HG03045 (cell line): ENCODE measurements around the gene YES1.
"Not testable (repeated sequence)": the region's sequence is repeated elsewhere in the genome, so short reads cannot be mapped to it uniquely, and the experiment has no call there.

Source experiments
- ATAC-seq: cut with Tn5 transposase; IDR thresholded peaks from one replicate; pipeline ENCODE4 v1.9.1; 2021; ENCODE audit warnings: mild to moderate bottlenecking, moderate library complexity; ENCODE audit not compliant: unreplicated experiment

Gene YES1

DNA sequence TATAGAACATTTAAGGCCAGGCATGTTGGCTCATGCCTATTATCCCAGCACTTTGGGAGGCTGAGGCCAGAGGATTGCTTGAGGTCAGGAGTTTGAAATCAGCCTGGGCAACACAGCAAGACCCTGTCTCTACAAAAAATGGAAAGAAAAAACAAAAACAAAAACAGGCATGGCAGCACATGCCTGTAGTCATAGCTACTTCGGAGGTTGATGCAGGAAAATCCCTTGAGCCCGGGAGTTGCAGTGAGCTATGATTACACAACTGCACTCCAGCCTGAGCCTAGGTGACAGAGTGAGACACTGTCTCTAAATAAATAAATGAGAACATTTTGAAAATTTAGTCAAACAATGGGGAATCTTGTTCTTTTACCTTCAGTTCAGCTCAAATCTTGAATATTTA, 12.1 kb upstream of the YES1 start:
- ATAC-seq = no peak

DNA sequence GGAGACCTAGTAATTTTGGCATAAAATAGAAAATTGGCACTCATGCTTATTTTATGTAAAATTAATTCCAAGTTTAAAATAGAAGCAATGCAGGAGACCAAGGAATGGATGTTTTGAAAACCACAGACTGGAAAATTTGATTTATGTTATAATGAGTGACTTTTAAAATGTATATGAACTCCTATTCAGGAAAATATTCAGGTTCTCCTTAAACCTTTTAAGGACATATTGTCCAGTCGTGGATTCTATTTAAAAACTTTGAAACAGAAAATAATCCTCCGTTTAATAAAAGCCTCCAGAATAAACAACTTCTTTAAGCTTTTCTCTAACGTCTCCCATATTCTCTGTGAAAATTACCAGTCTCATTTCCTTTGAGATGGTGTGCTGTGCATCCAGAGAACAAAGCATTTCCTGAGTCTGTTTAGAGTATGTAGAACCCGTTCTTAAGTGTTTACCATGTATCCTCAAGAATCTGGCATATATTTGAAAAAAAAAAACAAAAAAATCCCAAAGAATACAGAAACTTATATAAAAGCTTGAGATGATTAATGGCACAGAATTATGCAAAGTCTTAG, 8.6 kb upstream of the YES1 start:
- no peak for ATAC-seq

DNA sequence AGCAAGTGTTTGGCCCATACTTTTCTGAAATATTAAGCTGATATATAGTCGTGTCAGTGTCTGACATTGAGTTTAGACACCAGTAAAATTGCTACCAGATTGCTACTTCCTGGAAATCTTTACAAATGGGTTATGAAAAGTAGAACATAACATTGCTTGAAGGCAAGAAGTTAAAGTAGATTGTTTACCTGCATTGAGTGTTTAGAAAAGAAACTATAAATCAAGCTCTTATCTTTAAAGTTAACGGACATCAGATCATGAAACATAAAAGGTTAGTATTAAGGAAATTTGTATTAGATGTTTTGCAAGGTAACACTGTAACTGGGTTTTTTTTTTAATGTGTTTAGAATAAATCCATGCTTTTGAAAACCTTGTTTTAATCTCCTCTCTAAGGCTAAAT, 4.8 kb upstream of the YES1 start:
- ATAC-seq = no peak

DNA sequence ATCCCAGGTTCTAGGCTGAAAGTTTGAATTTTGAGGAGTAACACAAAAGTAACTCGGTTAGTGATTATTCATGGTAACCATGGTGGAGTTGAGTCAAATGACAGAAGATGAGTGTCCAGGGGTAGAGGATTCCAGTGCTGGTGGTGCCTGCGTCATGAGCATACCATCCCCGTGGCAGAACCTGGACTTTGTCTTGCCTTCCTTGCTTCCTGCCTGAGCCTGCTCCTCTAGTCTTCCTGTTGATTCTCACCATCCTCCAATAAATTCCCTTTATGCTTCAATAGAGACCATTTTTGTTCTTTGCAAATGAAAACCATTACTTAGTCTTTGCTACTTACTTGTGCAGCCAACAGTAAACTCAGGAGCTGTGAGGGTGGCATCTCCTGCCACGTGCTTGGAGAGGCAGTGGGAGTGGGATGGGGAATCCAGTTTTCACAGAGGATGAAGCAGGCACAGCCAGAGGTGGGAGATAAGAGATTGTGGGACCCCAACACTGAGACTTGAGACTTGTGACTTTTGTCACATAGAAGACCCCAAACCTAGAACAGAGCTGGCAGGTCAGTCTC, 4.1 kb upstream of the YES1 start:
- ATAC-seq = no peak

DNA sequence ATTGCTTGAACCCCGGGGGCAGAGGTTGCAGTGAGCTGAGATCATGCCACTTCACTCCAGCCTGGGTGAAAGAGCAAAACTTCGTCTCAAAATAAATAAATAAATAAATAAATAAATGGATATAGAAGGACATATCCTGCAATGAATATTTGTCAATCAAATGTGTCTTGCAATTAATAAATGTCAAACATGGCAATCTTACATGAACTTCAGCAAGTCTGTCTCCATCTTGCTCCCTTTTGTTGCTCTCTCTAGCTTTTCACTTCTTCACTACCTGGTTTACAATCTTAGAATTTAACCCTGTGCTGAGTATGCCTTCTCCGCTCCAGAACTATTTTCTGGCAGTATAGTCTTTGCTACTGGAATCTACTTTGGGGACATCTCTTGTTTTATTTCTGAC, 3.3 kb upstream of the YES1 start:
- ATAC-seq = no peak

DNA sequence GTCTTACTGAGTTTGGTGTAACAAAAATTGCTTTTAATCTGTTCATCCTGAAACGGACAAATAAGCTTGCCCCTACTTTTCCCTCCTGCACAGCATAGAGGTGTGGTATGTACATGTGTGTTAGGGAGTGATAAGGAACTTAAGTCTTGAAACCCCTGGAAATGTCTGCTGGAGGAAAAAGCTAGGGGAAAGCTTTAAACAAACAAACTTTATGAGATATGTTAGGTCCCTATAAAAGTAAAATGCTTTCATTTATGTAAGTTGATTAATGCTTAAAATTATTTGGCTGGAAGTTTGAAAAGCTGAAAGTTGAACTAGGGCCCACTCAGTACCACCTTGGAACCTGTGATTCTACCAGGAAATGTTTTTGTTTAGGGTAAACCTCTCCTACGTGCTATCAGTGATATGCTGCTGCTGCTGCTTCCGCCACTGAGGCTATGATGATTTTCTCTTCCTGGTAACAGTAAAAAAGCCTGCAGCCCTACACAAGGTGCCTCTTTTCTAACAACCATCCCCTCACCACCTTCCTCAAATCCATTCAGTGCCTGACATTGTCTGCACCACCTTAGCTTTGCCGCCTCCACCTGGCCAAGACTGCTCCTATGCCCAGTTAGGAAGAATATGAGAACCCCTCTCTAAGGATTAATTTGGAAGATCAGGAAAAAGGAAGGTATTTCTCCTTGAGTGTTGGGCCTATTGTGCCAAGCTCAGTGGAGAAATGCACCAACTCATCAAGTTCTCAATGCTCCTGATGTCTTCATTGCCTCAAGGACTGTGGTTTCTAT, 2.5 kb upstream of the YES1 start:
- ATAC-seq = no peak

DNA sequence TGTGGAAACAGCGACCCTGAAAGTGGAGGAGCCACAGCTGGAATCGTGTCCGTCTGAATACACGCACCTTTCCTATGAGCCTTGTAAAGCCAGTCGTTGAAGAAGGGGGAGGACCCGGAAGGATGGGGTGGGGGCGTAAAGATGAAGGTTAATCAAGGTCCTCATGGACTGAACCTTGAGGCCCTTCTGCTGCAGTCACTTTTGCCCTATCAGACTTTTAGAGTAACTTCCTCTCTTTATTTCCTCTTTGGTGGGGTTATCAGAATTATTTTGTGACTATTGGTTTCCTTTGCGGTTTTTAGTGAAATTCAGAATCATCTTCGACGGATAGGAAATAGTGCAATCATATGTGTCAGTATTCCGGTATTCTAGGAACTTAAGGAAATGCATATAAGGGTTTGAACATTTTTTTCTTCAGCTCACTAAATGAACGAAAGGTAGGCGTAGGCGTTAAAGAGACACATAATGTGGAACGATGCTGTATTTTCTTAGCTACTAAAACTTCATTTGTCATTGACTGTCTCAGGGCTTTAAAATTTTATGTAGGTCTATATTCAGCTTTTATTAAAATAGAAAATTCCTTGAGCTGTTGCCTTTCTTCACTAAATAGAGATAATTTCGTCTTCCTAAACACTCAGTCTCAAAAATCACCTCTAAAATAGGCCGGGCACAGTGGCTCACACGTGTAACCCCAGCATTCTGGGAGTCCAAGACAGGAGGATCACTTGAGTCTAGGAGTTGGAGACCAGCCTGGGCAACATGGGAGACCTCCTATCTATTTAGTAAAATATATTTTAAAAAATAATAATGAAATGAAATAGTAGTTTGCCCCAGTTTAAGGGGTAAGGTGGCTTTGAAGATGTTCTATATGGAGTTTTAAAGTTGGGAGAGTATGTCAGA, 1.4 kb upstream of the YES1 start:
- no peak for ATAC-seq

DNA sequence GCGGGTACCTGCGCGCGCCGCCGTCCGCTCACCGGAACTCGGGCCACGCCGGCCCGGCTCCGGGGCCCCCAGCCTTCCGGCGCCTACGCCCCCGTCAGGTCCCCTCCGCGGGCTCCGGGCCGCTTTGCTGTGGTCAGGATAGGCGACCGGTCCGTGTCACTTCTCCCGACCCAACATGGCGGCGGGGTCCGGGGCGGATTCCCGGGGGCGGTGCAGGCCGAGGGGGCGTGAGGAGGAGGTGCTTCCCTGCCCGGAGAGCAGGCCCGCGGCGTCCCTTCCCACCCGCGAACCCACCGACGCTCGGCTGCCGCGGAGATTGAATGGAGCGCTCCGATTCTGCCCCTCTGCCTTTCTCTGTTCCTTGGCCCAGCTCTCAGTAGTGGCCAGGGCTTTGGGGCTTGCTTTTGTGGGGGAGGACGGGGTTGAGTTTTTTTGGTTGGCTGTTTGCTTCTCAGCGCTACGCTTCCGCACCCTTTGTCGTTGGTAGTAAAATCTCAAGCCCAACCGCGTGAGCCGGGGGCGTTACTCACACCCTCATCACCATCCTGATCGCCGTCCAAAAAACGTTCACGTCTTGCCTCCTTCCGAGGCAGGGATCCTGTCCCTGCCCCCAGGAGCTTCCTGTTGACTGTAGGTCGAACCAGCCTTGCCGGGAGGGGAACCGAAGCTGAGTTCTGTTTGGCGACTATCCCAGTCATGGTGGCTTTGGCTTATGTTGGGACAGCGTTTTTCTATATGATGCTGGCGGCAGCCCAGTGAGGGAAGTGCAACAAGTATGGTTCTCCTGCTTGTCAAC, 532 bp upstream of the YES1 start:
- ATAC-seq = peak; percentile 63

DNA sequence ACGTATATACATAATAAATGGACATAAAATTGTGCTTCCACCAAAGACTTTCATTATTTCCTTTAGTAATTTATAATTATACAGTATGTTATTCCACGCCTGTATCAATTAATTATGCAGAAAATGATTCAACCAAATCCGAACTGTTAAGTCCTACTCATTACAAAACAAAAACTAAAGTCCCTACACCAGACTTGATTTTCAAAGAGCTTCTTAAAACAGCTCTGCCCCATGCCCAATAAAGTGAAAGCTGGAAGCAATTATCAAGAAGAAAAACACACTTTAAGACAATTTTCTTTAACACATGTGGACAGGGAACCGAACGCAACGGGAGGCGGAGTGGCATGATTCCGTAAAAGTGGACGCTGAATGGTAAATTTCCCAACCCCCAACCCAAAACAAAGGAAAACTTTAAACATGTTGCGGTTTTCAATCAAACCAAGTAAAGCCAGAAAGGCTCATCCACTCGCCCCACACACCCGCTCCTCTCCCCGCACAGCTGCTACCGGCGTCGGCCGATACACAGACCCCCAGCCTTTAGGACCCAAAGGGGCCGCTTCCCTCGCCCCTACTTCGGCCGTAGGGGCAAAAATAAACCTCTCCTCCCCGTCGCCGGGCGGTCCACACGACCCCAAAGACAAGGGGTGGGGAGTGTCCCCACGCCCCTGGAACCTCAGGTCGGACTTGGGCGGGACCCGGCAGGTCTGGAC, 705 bp downstream of the YES1 start:
- ATAC-seq = peak; percentile 29

DNA sequence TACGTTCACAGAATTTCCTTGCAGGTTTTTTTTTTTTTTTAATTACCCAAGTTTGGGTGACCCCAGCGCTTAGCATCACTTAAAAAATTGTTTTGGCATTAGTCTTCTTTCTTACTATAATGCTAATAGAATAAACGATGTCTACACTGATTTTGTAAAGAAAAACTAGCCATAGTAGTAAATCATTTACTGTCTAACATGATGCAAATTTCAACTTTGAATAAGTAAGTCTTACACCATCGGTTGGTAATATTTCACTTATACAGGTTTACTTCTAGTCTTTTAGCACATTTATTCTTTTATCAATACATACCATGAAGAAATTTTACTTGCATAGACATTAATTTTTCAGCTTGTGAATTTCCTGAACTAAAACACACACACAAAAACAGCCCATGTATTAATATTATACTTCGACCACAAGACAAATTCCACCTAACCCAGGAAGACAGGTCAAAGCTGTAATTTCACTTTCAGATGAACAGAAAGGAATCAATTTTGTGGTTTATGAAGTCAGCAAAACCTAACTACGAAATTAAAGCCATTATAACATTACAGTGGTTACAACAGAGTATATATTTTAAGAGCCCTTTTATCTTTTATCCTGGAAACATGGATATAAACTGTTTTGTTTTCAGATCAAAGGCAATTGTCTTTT, 1.9 kb downstream of the YES1 start:
- ATAC-seq = peak; percentile 19

DNA sequence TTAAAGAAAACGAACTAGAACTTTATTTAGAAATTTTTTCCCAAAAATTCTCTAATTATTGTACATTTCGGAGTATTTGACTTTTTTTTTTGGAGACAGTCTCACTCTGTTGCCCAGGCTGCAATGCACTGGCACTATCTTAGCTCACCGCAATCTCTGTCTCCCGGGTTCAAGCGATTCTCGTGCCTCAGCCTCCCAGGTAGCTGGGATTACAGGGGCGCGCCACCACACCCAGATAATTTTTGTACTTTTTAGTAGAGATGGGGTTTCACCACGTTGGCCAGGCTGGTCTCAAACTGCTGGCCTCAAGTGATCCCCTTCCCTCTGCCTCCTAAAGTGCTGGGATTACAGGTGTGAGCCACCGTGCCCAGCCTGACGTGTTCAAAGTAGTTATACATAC, 2.8 kb downstream of the YES1 start:
- not testable (repeated sequence) for ATAC-seq

DNA sequence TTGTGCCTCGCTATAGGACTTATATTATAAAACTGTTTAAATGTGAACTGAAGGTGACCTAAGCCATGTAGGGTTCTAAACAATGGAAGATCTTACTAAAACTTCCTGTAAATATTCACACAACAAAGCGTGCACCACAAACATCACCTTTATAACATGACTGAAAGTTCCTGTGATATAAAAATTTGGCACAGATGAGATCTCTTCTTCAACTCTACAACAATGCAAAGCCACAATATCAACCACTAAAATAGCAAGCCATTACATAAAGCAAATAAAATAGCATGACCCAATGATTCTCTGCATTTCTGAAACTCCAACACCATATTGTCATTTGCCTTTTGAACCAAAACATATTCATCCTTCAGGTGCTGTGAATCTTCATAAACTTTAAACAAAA, 3.5 kb downstream of the YES1 start:
- no peak for ATAC-seq

DNA sequence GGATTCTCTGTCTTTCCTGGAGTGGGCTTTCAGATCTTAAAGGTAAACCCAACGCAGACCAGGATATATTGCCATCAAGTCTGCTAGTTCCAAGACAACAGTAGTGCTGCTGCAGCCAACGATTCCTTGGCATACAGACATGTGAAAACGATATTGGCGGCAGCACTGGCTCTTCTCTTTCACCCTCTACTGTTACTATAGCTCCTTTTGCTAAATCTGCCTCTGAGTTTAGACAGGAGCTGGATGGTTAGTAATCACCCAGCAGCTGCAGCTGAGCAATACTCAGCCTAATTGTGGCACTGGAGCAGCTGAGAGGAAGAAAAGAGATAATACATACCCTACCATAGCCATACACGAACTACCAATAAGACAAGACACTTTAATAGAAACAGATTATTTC, 4.0 kb downstream of the YES1 start:
- no peak for ATAC-seq

DNA sequence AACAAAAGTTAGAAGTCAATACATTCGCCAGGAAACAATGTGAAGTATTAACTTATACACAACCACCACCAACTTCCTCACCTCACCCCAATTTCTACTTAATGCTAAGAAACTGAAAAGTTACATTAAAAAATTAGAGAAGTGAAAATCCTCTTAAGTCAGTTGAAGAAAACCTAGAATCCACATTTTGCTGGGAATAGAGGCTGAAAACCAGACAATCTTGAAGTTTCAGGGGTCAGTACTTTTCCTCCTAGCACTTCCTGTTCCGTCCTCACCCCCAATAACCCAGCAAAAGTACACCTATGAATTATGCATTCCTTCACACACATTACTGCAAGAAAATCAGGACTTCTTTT, 6.3 kb downstream of the YES1 start:
- peak; percentile 10 for ATAC-seq

DNA sequence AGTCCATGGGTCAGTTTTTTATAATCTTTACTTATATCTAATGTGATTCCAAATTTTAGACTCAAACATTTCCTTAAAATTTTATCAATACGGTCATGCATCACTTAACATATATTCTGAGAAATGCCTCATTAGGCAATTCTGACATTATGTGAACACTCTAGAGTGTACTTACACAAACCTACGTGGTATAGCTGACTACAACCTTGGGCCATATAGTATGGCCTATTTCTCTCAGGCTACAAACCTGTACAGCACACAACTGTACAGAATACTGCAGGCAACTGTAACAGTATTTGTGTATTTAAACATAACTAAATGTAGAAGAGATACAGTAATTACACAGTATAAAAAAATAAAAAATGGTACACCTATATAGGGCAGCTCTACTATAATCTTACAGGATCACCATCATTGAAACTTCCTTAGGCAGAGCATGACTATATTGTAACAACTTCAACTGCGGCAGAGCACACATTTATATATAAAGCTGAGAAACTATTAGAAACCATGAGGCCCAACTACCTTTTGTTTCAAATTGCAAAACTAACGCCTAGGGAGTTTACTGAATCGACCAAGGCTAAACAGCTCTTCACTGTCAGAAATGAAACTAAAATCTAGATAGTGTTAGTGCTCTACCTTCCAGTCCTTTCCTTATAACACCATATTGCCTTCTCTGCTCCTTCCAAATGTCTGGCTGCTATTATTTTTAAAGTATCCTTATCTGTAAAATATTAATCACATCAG, 6.9 kb downstream of the YES1 start:
- peak; percentile 50 for ATAC-seq

DNA sequence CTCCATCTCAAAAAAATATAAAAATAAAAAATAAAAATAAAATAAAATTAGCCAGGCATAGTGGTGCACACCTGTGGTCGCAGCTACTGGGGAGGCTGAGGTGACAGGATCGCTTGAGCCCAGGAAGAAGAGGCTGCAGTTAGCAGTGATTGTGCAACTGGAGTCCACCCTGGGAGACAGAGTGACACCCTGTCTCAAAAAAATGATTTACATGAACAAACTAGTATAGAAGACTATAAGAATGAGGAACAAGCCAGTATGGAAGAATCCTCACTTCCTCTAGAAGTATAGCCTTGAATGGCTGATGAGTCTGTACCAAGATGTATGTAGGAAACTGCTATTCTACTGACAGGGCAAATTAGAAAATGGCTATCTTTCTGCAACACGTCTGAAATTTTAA, 10.9 kb downstream of the YES1 start:
- ATAC-seq = no peak

DNA sequence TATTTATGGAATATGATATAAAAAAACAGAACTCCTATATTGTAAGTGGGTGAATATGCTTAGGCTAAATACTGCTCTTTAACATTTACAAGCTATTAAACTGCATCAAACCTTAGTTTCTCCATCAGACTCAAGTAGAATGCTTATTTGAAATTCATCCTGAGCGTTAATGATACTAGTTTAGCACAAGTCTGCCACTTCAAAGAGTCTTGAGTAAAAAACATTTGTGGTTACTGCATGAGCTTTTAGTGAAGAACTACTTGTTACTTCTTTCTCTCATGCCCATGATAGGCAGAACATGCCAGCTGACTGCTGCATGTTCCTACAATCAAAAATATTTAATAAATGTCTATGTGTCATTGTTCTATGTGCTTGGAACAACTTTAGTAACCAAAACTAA, 12.1 kb downstream of the YES1 start:
- no peak for ATAC-seq

DNA sequence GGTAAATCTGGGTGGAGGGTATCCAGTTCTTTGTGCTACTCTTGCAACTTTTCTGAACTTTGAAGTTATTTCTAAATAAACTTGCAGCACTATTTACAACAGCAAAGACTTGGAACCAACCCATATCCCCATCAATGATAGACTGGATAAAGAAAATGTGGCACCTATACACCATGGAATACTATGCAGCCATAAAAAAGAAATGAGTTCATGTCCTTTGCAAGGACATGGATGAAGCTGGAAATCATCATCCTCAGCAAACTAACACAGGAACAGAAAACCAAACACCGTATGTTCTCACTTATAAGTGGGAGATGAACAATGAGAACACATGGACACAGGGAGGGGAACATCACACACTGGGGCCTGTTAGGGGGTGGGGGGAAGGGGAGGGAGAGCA, 16.7 kb downstream of the YES1 start:
- not testable (repeated sequence) for ATAC-seq

DNA sequence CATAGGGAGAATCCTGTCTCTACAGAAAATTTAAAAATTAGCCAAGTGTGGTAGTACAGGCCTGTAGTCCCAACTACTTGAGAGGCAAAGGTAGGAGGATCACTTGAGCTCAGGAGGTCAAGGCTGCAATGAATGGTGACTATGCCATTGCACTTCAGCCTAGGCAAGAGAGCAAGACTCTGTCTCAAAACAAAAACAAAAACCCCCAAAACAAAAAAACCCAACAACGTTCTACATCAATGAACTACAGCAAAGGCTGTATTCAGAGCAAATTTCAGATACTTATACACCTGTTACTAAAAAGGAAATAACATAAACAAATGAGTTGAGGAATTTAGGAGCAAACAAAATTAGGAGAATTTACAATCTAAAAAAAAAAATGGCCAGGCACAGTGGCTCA, 22.6 kb downstream of the YES1 start:
- ATAC-seq = no peak
